ENCODE measurements around the gene CPSF4. TPM values are rescaled to one million over a fixed set of nuclear protein-coding genes. Genes with fewer than 3 reads are reported as not detected.

The CPSF4 gene
- total RNA-seq, 1 experiment from 2014 or later = 67.0 TPM

DNA sequence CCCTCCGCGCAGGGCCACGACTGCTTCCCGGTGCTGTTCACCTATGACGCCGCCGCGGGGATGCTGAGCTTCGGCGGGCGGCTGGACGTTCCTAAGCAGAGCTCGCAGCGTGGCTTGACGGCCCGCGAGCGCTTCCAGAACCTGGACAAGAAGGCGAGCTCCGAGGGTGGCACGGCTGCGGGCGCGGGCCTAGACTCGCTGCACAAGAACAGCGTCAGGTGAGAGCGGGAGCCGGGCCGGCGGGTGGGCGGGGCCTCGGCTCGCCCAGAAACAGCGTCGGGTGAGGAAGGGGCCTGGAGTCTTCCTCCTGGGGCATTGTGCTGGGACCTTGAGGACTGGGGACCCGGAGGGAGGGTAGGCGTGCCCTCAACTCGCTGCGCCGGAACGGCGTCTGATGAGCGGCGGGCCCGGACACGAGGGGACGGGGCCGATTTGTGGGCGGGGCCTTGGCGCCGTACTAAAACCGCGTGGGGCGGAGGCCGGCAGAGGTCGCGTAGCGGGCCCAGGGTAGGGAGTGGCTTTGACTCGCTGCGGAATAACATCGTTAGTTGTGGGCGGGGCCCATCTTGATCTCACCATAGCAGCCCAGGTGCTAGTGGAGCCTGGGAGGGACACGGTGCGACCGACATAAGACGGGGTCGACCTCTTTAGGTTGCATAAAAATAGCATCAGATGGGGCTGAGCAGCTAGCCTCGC, 45.9 kb upstream of the CPSF4 start:
- no peaks in the 10 kb centered on the region for H4K20me1 ChIP-seq (ENCODE audit: insufficient read depth)
- no peaks in the 10 kb centered on the region for H3K9me3 ChIP-seq (ENCODE audit: control insufficient read depth in 1 of 2, insufficient read depth in 1 of 2, low read depth in 1 of 2, low read length in 2 of 2)
- H3K4me3 ChIP-seq (replicated peaks in 1 of 2; ENCODE audit: low read depth in 1 of 2, low read length in 2 of 2) = peak overlapping the region in 1 of 2 experiments; percentile 33; a peak in 2 of 4 replicates
- intact Hi-C loops (cut with micrococcal nuclease) = no loop called here
- H3K27ac ChIP-seq (ENCODE audit: low read depth, low read length) = peak overlapping the region; percentile 3; the same call in 1 of the 2 replicates
- TF ChIP-seq POLR2AphosphoS5 (IDR thresholded peaks at IDR 0.05; ENCODE audit: low read depth, low read length) (0 out of 2 replicates have a peak, but pooled peaks have one; percentile 12), JUND (IDR thresholded peaks at IDR 0.05) (0 out of 2 replicates have a peak, but pooled peaks have one; percentile 15), EZH2phosphoT487 (IDR thresholded peaks at IDR 0.05; ENCODE audit: borderline replicate concordance) (no peak)
- POLR2A ChIA-PET = interaction anchor here (1.4 kb wide), 1 partner anchor 16 kb away, joined by 5 read pairs; the partner anchor contains the start of genes BUD31 and PDAP1
- RAD21 ChIA-PET (ENCODE audit: low non-redundant PET in 1 of 2, low total read pairs in 2 of 2, uncharacterized antibody in 2 of 2, unreplicated experiment in 2 of 2) = no interaction called here
- ATAC-seq (peak; percentile 78), DNase-seq (ENCODE audit: low read depth, low spot score) (no peak)
- peak overlapping the region; percentile 58 for H3K4me2 ChIP-seq (ENCODE audit: low read length)
- H2AFZ ChIP-seq (ENCODE audit: low read depth, low read length, poor library complexity, severe bottlenecking) = no peak overlapping the region
- no TSS peak for BruUV-seq (replicated peaks)
- H3K79me2 ChIP-seq (ENCODE audit: insufficient read depth, low read length) = peaks cover 6% of the 10 kb centered on the region; the same call in 1 of the 2 replicates
- CTCF ChIA-PET = no interaction called here
- no peaks in the 10 kb centered on the region for H3K9me2 ChIP-seq (ENCODE audit: insufficient read depth)
- peak overlapping the region; percentile 31; the same call in 1 of the 2 replicates for H3K9ac ChIP-seq (ENCODE audit: low read length)
- H3K36me3 ChIP-seq (ENCODE audit: control insufficient read depth in 1 of 2, insufficient read depth in 2 of 2, low read length in 2 of 2) = peaks cover 21 to 38% of the 10 kb centered on the region in 2 experiments
- H3K27me3 ChIP-seq (ENCODE audit: insufficient read depth, low read length) = no peaks in the 10 kb centered on the region
- H3K4me1 ChIP-seq (ENCODE audit: control insufficient read depth in 1 of 2, insufficient read depth in 2 of 2, low read length in 2 of 2) = peaks cover 0 to 16% of the 10 kb centered on the region in 2 experiments; a peak in 1 of 4 replicates

DNA sequence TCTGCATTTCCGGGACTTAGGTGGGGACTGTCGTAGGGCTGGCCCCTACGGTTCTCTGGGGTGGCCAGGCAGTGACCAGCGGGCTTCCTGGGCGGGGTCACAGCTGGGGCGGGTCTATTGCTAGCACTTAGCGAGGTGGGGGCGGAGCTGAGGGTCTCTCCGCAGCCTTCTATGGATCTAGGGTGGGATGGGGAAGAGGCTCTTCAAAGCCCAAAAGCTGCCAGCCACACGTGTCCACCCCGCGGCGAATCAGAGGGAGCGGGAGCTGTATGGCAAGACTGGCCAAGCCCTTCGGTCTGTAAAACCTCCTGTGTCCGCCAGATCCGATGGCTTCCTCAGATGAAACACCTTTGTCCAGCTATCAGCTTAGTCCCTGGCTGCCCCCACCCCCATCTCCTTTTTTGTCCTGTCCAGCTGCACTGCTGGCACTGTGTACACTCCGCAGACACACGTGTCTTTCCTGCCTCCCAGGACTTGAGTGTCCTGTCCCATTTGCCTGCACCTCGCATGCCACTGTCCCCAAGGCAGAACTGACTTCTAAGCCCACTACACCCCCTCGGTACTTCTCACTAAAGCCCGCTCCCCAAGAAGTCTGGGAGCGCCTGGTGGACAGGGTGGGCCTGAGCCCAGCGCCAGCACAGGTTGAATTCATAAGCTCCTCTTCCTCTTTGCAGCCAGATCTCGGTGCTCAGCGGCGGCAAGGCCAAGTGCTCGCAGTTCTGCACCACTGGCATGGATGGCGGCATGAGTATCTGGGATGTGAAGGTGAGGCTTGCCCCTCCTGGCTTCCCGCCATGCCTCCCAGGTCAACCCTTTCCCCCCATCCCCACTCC, 45.2 kb upstream of the CPSF4 start:
- BruUV-seq (replicated peaks) = no TSS peak
- Histone ChIP-seq H4K20me1 (ENCODE audit: insufficient read depth) (no peaks in the 10 kb centered on the region), H2AFZ (ENCODE audit: low read depth, low read length, poor library complexity, severe bottlenecking) (no peak overlapping the region), H3K79me2 (ENCODE audit: insufficient read depth, low read length) (peaks cover 6% of the 10 kb centered on the region; the same call in 1 of the 2 replicates), H3K4me1 (ENCODE audit: control insufficient read depth in 1 of 2, insufficient read depth in 2 of 2, low read length in 2 of 2) (peaks cover 0 to 16% of the 10 kb centered on the region in 2 experiments; a peak in 1 of 4 replicates), H3K4me3 (replicated peaks in 1 of 2; ENCODE audit: low read depth in 1 of 2, low read length in 2 of 2) (peak overlapping the region in 1 of 2 experiments; percentile 33; a peak in 1 of 4 replicates), H3K9ac (ENCODE audit: low read length) (no peak overlapping the region), H3K36me3 (ENCODE audit: control insufficient read depth in 1 of 2, insufficient read depth in 2 of 2, low read length in 2 of 2) (peaks cover 24 to 34% of the 10 kb centered on the region in 2 experiments), H3K9me2 (ENCODE audit: insufficient read depth) (no peaks in the 10 kb centered on the region), H3K27ac (ENCODE audit: low read depth, low read length) (peak overlapping the region; percentile 3; the same call in 1 of the 2 replicates), H3K4me2 (ENCODE audit: low read length) (peak overlapping the region; percentile 58), H3K9me3 (ENCODE audit: control insufficient read depth in 1 of 2, insufficient read depth in 1 of 2, low read depth in 1 of 2, low read length in 2 of 2) (no peaks in the 10 kb centered on the region), H3K27me3 (ENCODE audit: insufficient read depth, low read length) (no peaks in the 10 kb centered on the region)
- ChIA-PET POLR2A (interaction anchor here (1.4 kb wide), 1 partner anchor 15 kb away, joined by 5 read pairs; the partner anchor contains the start of genes BUD31 and PDAP1), RAD21 (ENCODE audit: low non-redundant PET in 1 of 2, low total read pairs in 2 of 2, uncharacterized antibody in 2 of 2, unreplicated experiment in 2 of 2) (no interaction called here), CTCF (no interaction called here)
- peak; percentile 41 for ATAC-seq
- no peak for DNase-seq (ENCODE audit: low read depth, low spot score)
- intact Hi-C loops (cut with micrococcal nuclease) = no loop called here
- TF ChIP-seq RAD21 (IDR thresholded peaks at IDR 0.05; ENCODE audit: low read depth) (no peak), POLR2A (IDR thresholded peaks at IDR 0.05; ENCODE audit: borderline replicate concordance, extremely low read depth, insufficient read depth, insufficient read length) (no peak), CBX3 (IDR thresholded peaks at IDR 0.05; ENCODE audit: low read depth) (no peak), EZH2 (IDR thresholded peaks at IDR 0.05) (no peak), SP1 (IDR thresholded peaks at IDR 0.05; ENCODE audit: low read depth) (no peak), SIN3A (IDR thresholded peaks at IDR 0.05; ENCODE audit: low read depth) (no peak), TCF7L2 (IDR thresholded peaks at IDR 0.05; ENCODE audit: borderline replicate concordance, extremely low read depth, insufficient read depth, insufficient read length) (no peak), POLR2AphosphoS5 (IDR thresholded peaks at IDR 0.05; ENCODE audit: low read depth, low read length) (no peak; the same call in 1 of the 2 replicates), ZNF274 (IDR thresholded peaks at IDR 0.05; ENCODE audit: low read depth, low read length) (no peak), SRF (IDR thresholded peaks at IDR 0.05; ENCODE audit: low read depth) (no peak), ELF1 (IDR thresholded peaks at IDR 0.05; ENCODE audit: borderline replicate concordance, low read depth) (no peak), ZFX (IDR thresholded peaks at IDR 0.05) (no peak), CEBPB (IDR thresholded peaks at IDR 0.05; ENCODE audit: low read depth) (no peak)
- TF ChIP-seq, protein P1, sequence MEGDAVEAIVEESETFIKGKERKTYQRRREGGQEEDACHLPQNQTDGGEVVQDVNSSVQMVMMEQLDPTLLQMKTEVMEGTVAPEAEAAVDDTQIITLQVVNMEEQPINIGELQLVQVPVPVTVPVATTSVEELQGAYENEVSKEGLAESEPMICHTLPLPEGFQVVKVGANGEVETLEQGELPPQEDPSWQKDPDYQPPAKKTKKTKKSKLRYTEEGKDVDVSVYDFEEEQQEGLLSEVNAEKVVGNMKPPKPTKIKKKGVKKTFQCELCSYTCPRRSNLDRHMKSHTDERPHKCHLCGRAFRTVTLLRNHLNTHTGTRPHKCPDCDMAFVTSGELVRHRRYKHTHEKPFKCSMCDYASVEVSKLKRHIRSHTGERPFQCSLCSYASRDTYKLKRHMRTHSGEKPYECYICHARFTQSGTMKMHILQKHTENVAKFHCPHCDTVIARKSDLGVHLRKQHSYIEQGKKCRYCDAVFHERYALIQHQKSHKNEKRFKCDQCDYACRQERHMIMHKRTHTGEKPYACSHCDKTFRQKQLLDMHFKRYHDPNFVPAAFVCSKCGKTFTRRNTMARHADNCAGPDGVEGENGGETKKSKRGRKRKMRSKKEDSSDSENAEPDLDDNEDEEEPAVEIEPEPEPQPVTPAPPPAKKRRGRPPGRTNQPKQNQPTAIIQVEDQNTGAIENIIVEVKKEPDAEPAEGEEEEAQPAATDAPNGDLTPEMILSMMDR (IDR thresholded peaks at IDR 0.05 in 2 of 3, conservative IDR thresholded peaks at IDR 0.05 in 1 of 3; ENCODE audit: borderline replicate concordance in 1 of 3, insufficient read depth in 1 of 3, low read depth in 2 of 3, low read length in 2 of 3) = no peak
- TF ChIP-seq, protein P2, sequence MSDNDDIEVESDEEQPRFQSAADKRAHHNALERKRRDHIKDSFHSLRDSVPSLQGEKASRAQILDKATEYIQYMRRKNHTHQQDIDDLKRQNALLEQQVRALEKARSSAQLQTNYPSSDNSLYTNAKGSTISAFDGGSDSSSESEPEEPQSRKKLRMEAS (IDR thresholded peaks at IDR 0.05) = no peak
